Measurements from ENCODE around the gene UBTD2.
"Not testable (repeated sequence)": the region's sequence is repeated elsewhere in the genome, so short reads cannot be mapped to it uniquely, and the experiment has no call there.

UBTD2 gene, protein sequence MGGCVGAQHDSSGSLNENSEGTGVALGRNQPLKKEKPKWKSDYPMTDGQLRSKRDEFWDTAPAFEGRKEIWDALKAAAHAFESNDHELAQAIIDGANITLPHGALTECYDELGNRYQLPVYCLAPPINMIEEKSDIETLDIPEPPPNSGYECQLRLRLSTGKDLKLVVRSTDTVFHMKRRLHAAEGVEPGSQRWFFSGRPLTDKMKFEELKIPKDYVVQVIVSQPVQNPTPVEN

DNA sequence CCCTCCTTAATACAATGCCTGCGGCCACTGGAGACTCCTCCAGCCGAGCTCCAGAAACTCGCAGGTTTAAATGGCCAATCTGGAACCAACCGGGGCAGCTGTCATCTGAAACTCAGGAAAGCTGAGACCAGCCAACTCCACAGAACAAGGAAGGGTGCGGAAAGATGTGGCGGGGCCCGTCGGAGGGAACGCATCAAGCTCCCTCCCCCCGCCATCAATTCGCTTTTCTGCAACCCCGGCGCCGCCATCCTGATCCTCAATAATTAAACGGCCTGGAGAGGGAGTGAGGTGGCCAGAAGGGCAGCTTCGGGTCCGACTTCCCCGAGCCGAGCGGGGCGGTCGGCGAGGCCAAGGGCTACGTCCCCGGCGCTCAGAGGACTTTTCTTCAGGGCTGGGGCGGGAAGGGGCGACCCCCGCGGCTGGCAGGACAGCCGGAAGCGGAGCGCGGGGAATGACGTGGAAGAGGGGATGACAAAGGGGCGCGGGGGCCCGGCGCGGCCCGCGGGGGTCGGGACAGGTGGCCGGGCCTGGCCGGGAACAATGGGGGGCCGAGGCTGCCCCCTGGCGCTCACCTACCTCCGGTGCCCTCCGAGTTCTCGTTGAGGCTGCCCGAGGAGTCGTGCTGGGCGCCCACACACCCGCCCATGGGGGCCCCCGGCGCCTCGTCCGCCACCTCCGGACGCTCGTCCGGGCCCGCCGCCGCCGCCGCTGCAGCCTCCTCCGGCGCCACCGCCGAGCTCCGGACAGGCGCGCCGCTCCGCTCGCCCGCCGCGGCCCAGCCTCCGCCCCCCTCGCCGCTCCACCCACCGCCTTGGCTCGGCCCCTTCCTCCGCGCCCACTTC, at the start of gene UBTD2:
UBTD2 (minus strand) TSS at position 745 of the 842 bp plus-strand sequence; CDS start at position 646, 99 bp downstream.
- peak; percentile 92 for ATAC-seq
- DNase-seq: peak; percentile 81

DNA sequence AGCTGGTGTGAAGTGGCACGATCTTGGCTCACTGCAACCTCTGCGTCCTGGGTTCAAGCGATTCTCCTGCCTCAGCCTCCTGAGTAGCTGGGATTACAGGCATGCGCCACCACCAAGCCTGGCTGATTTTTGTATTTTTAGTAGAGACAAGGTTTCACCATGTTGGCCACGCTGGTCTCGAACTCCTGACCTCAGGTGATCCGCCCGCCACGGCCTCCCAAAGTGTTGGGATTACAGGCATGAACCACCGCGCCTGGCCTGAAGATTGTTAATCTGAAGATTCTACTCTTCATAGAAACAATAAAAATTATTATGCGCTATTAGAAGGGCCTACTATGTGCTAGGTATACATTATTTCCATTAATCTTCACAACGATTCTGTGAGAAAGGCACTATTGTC, 43.3 kb upstream of the UBTD2 start:
- DNase-seq: not testable (repeated sequence)

DNA sequence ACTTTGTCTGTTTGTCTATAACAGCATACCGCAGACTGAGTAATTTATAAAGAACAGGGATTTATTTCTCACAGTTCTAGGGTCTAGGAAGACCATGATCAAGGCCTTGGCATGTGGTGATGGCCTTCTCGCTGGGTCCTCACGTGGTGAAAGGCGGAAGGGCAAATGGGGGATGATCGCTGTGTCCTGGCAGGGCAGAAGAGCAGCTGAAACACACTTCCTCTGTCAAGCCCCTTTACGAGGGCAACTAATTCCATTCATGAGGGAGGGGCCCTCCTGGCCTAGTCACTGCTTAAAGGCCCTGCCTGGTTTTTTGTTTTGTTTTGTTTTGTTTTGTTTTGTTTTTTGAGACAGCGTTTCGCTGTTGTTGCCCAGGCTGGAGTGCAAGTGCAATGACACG, 41.9 kb upstream of the UBTD2 start:
- DNase-seq: no peak
- ATAC-seq: no peak

More for the DNA sequence above, 43.3 kb upstream of the UBTD2 start:
- not testable (repeated sequence) for ATAC-seq

DNA sequence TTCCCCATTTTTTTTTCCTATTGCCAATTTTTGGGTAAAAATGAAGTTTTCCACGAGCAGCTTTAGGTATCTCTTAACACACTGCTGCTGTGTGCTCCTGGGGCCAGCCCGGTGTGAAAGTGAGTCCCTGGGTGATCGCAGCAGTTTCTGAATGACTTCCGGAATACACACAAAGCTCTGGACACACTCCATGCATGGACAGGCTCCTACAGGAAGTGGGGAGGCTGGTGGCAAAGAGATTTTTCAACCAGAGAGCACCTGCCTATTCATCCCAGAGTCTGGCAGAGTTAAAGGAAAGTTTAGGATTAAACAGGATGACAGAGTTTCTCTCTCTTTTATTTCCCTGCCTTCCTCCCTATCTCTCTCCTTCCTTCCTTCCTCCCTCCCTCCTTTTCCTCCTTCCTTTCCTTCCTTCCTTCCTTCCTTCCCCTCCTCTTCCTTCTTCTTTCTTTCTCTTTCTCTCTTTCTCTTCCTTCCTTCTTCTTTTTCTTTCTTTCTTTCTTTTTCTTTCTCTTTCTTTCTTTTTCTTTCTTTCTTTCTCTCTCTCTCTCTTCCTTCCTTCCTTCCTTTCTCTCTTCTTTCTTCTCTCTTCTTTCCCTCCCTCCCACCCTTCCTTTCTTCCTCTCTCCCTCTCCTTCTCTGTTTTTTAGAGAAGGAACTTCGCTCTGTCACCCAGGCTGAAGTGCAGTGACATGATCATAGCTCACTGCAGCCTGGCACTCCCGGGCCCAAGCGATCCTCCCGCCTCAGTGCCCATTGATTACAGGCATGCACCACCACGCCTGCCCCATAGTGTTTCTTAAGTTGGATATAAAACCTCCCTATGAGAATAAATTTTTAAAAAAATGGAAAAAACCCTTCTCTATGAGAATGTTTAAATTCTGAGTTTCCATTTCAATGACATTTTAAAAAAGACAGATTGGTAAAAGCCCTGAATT, 38.7 kb upstream of the UBTD2 start:
- ATAC-seq (no peak), DNase-seq (no peak)

DNA sequence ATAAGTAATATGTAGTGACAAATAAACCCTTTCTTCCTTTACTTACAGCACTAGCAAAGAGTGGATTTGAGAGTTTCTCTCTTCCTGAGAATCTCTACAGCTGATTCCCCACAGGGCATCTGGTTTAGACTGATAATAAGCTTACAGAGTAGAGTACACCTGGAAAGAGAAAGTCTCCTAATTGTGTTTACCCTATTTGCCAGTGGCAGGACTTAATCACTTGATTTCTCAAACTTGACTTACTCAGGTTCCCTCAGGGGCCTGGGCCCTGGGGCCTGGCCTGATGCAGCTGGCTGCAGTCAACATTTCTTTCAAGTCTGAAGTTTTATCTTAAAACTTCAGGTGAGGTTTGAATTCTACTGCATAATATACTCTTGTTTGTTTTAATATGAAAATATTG, 38.0 kb upstream of the UBTD2 start:
- DNase-seq (no peak), ATAC-seq (no peak)

DNA sequence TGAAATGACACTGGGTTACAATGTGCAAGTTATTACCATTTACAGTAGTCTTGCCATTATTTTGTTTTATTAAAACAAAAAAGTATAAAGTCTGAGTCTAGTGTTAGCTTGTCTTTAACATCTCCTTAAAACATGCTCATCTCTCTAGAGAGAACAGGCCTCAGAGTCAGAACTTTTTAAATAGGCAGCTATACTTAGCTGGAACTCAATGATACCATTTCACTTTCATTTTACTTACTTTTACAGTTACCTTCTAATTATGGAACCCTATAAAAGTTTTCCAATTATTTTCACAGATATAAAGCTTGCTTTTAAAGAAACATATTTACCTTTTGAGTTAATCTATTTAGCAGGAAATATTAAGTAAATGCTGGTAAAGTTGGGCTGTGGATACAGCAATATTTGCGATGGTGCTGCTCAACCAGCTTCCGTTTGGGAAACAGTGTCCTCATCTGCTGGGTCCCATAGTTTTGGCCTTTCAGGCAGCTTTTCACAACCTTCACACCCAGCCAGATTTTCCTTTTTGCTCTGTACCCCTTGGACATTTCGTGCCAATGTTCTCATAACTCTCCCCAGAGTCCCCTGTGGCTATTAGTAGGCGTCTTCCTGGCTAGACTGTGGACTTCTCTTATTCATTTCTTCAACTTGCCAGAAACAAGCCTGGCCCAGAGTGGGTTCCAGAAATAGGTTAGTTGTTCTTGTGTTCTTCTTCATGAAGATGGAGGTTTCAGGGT, 36.3 kb upstream of the UBTD2 start:
- DNase-seq (no peak), ATAC-seq (no peak)

DNA sequence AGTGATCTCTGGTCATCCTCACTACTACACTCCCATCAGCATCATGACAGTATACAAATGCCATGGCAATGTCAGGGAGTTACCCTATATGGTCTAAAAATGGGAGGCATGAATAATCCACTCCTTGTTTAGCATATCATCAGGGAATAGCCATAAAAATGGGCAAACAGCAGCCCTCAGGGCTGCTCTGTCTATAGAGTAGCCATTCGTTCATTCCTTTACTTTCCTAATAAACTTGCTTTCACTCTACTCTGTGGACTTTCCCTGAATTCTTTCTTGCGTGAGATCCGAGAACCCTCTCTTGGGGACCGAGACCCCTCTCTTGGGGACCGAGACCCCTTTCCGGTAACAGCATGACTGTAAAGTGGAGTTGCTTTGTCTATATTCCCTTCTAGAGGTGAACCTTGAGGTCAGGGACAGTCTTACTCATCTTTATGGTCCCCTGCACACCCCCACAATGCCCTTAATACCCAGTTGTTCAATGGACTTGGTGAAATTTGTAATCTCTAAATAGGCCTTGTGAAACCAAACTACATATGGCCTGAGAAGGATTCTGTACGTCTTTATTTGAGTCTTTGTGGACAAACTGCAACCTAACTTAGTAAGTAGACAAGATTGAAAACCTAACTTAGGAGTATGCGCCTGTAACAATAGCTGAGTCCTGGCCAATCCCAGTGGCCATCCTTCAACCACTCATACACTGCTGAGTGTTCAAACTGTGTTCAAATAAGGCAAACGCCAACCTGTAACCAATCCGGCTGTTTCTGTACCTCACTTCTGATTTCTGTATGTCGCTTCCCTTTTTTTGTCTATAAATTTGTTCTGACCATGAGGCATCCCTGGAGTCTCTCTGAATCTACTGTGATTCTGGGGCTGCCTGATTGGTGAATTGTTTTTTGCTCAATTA, 32.3 kb upstream of the UBTD2 start:
- ATAC-seq (no peak), DNase-seq (no peak)

DNA sequence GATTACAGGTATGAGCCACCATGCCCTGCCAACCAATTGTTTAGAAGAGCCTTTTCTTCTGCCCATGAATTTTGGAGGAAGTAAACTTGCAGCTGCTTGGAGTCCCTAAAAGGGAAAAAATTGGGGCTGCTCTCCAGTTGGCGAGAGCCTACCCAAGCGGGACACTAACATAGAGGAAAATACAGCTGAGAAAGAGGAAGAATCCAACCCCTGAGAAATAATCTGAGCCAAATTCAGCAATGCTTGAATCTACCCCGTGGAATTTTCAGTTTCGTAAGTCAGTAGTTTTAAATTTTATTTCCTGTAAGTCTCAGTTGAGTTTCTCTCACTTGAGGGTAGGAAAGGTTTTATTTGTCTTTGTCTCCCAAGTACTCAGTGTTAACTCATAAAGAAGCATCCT, 30.4 kb upstream of the UBTD2 start:
- DNase-seq (no peak), ATAC-seq (no peak)

DNA sequence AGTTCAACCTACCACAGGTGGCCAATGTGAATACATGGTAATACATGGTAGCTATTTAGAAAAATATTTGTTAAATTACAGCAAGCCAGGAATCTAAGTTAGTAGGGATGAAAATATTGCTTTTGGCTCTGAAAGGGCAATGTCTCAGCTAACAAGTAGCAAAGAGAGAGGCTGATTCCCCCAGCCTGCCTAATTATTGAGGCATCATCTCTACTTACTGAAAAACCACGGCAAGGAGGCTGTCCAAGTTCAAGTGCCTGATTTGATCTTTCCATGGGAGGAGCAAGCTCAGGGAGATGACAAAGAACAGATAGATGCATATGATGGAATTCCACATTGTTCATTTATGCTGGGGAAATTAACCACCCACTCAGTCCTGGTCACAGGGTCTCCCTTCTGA, 28.7 kb upstream of the UBTD2 start:
- no peak for ATAC-seq
- no peak for DNase-seq

DNA sequence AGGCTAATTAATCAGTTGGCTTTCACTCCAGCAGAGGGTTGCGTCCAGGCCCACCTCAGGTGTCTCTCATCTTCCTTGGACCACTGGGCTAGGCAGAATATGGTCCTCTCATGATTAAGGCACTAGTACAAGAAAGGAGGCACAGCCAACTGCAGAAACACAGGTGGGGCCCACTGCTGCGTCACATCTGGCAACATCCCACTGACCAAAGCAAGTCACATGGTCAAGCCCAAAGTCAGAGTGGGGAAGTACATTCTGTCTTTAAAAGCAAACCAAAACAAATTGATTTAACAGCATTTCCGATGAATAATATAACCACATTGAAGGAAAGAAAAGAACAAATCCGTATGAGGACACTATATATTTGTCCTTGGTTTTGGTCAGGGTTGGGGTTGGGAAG, 28.0 kb upstream of the UBTD2 start:
- ATAC-seq (no peak), DNase-seq (no peak)

DNA sequence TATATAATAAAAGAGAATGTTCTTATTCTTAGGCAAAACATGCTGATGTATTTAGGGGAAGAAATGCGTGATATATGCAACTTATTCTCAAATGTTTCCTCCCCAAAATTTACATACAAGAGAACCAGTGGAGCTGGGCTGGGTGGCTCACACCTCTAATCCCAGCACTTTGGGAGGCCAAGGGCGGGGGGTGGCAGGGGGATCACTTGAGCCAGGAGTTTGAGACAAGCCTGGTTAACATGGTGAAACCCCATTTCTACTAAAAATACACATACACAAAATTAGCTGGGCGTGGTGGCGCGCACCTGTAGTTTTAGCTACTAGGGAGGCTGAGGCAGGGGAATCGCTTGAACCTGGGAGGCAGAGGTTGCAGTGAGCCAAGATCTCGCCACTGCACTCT, 27.5 kb upstream of the UBTD2 start:
- no peak for ATAC-seq
- DNase-seq: no peak

DNA sequence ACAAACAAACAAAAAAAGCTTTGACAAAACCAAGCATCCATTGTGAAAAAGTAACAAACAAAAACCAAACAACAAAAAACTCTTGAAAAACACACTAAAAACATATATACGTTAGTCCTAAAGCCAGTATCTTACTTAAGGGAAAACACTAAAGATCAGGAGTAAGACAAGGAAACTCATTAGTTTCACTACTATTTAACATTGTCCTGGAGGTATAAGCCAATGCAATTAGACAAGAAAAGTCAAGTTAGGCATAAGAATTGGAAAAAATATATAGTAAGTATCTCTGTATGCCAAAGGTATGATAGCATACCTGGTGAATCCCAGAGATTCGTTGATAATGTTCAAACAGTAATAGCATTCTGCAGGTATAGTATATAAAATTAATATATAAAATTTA, 21.8 kb upstream of the UBTD2 start:
- no peak for DNase-seq
- no peak for ATAC-seq

DNA sequence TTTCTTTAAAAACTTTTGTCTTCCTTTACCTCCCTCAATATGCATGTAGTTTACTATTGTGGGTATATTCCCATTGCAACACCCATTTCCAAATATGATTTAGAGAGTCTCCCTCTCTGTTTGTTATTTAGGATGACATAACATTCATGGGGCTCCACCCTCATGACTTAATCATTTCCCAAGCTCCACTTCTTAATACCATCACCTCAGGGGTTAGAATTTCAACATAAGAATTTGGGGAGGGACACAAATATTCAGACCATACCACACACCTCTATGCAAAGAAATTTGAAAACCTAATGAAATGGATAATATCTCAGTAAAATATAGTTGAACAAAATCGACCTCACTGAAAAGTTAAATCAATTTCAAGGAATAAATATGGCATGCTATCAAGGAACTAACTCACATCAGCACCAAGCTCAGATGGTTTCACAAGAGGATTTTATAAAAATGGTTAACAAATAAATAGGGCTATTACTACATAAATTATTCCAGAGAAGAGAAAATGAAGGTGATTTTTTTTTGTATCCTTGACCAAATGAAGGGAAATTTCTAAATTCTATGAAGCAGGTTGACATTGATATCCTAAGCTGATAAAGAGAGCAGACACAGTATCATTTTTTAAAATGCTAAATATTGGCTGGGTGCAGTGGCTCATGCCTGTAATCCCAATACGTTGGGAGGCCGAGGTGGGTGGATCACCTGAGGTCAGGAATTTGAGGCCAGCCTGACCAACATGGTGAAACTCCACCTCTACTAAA, 20.2 kb upstream of the UBTD2 start:
- DNase-seq (no peak), ATAC-seq (no peak)

DNA sequence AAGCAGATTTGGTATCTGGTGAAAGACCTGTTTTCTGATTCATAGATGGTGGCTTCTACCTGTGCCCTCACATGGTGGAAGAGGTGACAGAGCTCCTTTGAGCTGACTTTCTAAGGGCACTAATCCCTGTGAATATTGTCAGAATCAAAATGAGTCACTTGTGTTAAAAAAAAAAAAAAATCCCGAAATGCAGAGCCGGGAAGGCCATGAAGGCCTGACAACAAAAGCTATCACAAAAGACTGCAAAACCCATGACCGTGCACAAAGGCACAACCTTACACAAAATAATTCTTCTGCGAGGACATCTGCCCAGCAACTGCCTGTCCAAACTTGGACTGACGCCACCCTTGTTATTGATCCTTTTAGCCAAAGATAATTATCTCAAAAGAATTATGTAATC, 19.6 kb upstream of the UBTD2 start:
- ATAC-seq: no peak

DNA sequence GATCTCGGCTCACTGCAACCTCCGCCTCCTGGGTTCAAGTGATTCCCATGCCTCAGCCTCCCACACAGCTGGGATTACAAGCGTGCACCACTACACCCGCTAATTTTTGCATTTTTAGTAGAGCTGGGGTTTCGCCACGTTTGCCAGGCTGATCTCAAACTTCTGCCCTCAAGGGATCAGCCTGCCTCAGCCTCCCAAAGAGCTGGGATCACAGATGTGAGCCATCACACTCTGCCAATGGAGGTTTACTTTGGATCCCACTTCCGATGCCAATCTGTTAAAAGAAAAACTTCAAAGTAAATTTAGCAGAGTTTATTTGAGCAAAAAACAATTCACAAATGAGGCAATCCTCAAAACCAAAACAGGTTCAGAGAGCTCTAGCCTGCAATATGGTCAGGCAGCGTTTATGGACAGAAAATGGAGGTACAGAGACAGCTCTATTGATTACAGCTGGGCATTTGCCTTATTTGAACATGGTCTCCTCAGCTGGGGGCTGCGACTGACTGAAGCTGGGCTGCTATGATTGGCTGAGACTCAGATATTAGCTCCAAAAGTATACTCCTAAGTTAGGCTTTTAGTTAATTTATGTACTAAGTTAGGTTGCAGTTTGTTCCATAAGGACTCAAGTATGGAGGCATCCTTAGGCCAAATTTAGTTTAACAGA, 18.6 kb upstream of the UBTD2 start:
- DNase-seq (no peak), ATAC-seq (no peak)

More for the DNA sequence above, 19.6 kb upstream of the UBTD2 start:
- no peak for DNase-seq

DNA sequence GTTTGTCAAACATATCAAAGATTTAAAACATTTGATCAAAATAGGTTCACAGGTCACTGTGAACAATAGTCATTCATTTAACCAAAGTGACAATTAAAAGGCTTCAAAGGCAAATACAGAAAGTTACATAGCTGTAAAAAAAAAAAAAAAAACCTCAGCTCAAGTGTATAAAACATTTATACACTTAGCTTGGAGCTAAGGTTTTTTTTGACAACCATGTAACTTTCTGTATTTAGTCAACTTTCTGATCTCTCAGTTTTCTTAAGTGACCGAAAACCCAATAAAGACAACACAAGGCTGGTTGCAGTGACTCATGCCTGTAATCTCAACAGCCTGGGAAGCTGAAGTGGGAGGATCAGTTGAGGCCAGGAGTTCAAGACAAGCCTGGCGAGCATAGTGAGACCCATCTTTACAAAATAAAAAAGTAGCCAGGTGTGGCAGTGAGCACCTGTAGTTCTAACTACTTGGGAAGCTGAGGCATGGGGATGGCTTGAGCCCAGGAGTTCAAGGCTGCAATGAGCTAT, 16.4 kb upstream of the UBTD2 start:
- ATAC-seq (no peak), DNase-seq (no peak)

DNA sequence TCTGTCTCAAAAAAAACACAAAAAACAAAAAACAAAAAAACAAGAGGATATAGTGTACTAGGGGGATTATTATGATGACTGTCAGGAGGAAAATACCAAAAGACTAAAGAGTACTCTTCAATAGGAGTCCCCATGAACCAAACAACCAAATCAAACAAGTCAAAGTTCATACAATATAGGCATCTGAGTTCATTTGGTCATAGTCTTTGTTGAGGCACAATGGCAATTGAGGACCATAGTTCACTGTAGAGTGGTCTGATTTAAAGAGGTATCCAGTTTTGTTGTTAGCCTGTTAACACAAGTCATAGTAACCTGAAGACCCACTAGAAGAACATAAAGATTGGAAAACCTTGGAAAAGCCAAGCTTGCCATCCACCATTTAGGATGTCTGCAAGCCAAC, 11.3 kb upstream of the UBTD2 start:
- no peak for DNase-seq
- no peak for ATAC-seq

DNA sequence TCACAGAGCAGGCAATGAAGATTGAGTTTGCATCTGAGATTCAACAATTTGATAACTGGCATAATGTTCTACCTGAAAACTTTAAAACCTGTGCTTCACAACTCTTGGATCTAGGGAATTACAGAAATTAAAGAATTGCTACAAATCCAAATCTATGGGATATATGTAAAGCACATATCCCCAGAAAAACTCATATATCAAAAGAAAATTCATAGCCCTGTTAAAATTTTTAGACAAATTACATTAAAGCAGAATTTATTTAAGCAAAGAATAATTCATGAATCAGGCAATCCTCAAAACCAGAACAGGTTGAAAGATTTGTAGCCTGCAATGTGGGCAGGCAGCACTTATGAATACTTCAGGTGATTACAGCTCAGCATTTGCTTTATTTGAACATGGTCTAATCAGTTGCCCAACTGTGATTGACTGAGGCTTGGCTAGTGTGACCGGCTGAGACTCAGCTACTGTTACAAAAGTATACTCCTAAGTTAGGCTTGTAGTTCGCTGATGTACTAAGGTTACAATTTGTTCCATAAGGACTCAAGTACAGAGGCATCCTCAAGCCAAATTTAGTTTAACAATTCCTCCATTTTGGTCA, 10.3 kb upstream of the UBTD2 start:
- no peak for ATAC-seq

More for the DNA sequence above, 10.3 kb upstream of the UBTD2 start:
- DNase-seq: no peak

Measured in stimulated activated naive CD8-positive, alpha-beta T cell treated with anti-CD3 and anti-CD28 coated beads, Interleukin-15, Interleukin-2, amounts not matched to agents 100 U/mL and 50 U/mL, for 24 hours (primary cell).